ENCODE measurements around the gene DIS3L2.

Gene DIS3L2

GRCh38 chr2:232229911-232230310 is 268.4 kb downstream of the DIS3L2 start:
- DNase-seq (ENCODE audit: low spot score) = no peak

GRCh38 chr2:232230560-232230959 is 269.0 kb downstream of the DIS3L2 start:
- DNase-seq (ENCODE audit: low spot score) = peak; percentile 14

- no peak for DNase-seq (ENCODE audit: low spot score)
These were observed 270.0 kb downstream of the DIS3L2 start for GRCh38 chr2:232231554-232231953.

GRCh38 chr2:232232915-232233314 is 271.4 kb downstream of the DIS3L2 start:
- no peak for DNase-seq (ENCODE audit: low spot score)

GRCh38 chr2:232234922-232235615 is 273.6 kb downstream of the DIS3L2 start:
- DNase-seq (ENCODE audit: low spot score) = no peak

- no peak for DNase-seq (ENCODE audit: low spot score)
These were observed 274.2 kb downstream of the DIS3L2 start for GRCh38 chr2:232235716-232236115.

GRCh38 chr2:232236200-232236599 is 274.7 kb downstream of the DIS3L2 start:
- no peak for DNase-seq (ENCODE audit: low spot score)

- no peak for DNase-seq (ENCODE audit: low spot score)
These were observed 276.0 kb downstream of the DIS3L2 start for GRCh38 chr2:232237464-232237863.

- no peak for DNase-seq (ENCODE audit: low spot score)
These were observed 276.6 kb downstream of the DIS3L2 start for GRCh38 chr2:232238108-232238507.

GRCh38 chr2:232238596-232238995 is 277.1 kb downstream of the DIS3L2 start:
- DNase-seq (ENCODE audit: low spot score) = no peak

GRCh38 chr2:232239951-232240681 is 278.6 kb downstream of the DIS3L2 start:
- no peak for DNase-seq (ENCODE audit: low spot score)

GRCh38 chr2:232240906-232241305 is 279.4 kb downstream of the DIS3L2 start:
- DNase-seq (ENCODE audit: low spot score) = no peak

- no peak for DNase-seq (ENCODE audit: low spot score)
These were observed 280.8 kb downstream of the DIS3L2 start for GRCh38 chr2:232242316-232242715.

GRCh38 chr2:232245111-232245510 is 283.6 kb downstream of the DIS3L2 start:
- DNase-seq (ENCODE audit: low spot score) = no peak

GRCh38 chr2:232246245-232246644 is 284.7 kb downstream of the DIS3L2 start:
- no peak for DNase-seq (ENCODE audit: low spot score)

GRCh38 chr2:232249096-232249495 is 287.6 kb downstream of the DIS3L2 start:
- no peak for DNase-seq (ENCODE audit: low spot score)

GRCh38 chr2:232250246-232251175 is 289.0 kb downstream of the DIS3L2 start:
- DNase-seq (ENCODE audit: low spot score) = no peak

GRCh38 chr2:232255033-232255432 is 293.5 kb downstream of the DIS3L2 start:
- no peak for DNase-seq (ENCODE audit: low spot score)

GRCh38 chr2:232260075-232260474 is 298.6 kb downstream of the DIS3L2 start:
- DNase-seq (ENCODE audit: low spot score) = no peak

- no peak for DNase-seq (ENCODE audit: low spot score)
These were observed 300.3 kb downstream of the DIS3L2 start for GRCh38 chr2:232261776-232262175.

- DNase-seq (ENCODE audit: low spot score) = no peak
These were observed 301.8 kb downstream of the DIS3L2 start for GRCh38 chr2:232263295-232263694.

- DNase-seq (ENCODE audit: low spot score) = no peak
These were observed 302.6 kb downstream of the DIS3L2 start for GRCh38 chr2:232264081-232264480.

- no peak for DNase-seq (ENCODE audit: low spot score)
These were observed 303.8 kb downstream of the DIS3L2 start for GRCh38 chr2:232265329-232265728.
